ENCODE data around the gene TSPAN14.

- no peak for TF ChIP-seq CTCF (IDR thresholded peaks at IDR 0.05)
- TF ChIP-seq ATF3 (CRISPR knock-in tag; conservative IDR thresholded peaks at IDR 0.05), result no peak
- no peak for TF ChIP-seq ELF4 (CRISPR knock-in tag; IDR thresholded peaks at IDR 0.05; ENCODE audit: low read depth)
- no peak for TF ChIP-seq SP1 (CRISPR knock-in tag; conservative IDR thresholded peaks at IDR 0.05)
- TF ChIP-seq NFE2L1 (CRISPR knock-in tag; IDR thresholded peaks at IDR 0.05), result no peak
- TF ChIP-seq PRDM15 (CRISPR knock-in tag; IDR thresholded peaks at IDR 0.05), result no peak
- TF ChIP-seq CBFB (CRISPR knock-in tag; IDR thresholded peaks at IDR 0.05; ENCODE audit: low read depth), result no peak
- TF ChIP-seq GABPB1 (CRISPR knock-in tag; IDR thresholded peaks at IDR 0.05), result no peak
- TF ChIP-seq ZNF138 (CRISPR knock-in tag; conservative IDR thresholded peaks at IDR 0.05), result no peak
Measured at GRCh38 chr10:80500572-80501380, 46.7 kb downstream of the TSPAN14 start.

All from WTC11 (cell line).